GM19324 (cell line): Measurements from ENCODE around the gene KRT33B.
"Not testable (repeated sequence)": the region's sequence is repeated elsewhere in the genome, so short reads cannot be mapped to it uniquely, and the experiment has no call there.

Source experiments
- ATAC-seq: cut with Tn5 transposase; IDR thresholded peaks from one replicate; pipeline ENCODE4 v1.9.1; 2021; ENCODE audit warnings: mild to moderate bottlenecking, moderate library complexity; ENCODE audit not compliant: unreplicated experiment, low FRiP score

KRT33B gene

GRCh38 chr17:41369713-41370112 is at the start of gene KRT33B:
KRT33B (minus strand) TSS chr17:41369813; CDS start chr17:41369750, 63 bp downstream.
- ATAC-seq: no peak

GRCh38 chr17:41418116-41418860 is 48.7 kb upstream of the KRT33B start:
- ATAC-seq: no peak

DNA sequence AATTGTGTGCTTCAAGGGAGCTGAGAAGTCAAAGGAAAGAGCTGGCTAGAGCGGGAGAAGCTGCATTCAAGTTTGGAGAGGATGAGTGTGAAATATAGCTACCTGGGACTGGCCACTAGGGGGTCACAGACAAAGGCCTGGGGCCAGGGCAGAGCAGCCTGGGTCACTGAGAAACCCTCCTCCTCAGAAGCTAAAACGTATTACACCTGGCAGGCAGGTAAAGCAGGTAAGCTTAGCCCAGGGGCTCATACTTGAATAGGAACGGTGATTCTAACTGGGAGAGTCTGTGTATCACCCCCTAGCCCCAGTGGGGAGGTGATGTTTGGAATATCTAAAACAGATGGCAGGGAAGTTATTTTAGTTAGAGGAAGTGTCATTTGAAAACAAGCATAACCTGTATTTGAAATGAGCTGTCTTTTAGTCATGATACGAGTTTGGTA is 48.0 kb upstream of the KRT33B start:
- ATAC-seq: no peak

- no peak for ATAC-seq
Measured at GRCh38 chr17:41417127-41417526, 47.5 kb upstream of the KRT33B start.

DNA sequence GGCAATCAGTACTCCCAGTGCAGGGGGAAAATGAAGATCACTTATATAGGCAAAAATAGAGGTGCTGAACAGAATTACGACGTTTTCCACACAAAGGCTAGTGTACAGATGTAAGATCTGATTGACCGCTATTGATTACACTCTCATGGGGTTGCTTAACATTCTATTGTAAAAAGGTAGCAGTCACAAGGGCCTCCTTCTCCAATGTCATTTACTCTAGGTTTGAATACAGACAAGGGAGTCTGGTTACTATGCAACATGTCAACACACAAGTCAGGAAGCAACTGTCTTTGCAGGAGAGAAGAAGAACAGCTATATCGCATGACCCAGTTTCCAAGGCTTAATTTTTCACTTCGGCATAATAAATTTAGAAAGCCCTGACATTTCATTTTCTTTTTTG is 46.9 kb upstream of the KRT33B start:
- ATAC-seq: no peak

DNA sequence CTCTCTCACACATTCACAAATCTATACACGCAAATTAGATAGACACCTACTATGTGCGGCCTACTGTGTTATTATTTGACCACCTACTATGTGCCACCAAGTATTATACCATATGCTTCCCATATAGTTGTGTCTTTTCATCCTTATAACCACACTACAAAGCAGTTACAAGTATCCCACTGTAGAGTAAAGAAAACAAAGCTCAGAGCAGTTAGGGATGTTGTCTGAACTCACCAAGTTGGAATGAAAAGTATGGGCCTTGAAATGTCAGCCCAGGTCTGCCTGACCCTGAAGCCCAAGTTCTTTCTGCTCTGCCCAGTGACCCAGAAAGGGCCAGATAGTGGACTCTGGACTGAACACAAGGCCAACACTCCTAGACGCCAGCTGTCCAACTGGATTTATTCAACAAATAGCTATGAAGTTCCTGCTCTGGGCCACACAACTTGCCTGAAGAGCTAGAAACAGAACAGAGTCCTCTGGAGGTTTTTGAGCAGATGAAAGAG is 46.3 kb upstream of the KRT33B start:
- ATAC-seq: no peak

DNA sequence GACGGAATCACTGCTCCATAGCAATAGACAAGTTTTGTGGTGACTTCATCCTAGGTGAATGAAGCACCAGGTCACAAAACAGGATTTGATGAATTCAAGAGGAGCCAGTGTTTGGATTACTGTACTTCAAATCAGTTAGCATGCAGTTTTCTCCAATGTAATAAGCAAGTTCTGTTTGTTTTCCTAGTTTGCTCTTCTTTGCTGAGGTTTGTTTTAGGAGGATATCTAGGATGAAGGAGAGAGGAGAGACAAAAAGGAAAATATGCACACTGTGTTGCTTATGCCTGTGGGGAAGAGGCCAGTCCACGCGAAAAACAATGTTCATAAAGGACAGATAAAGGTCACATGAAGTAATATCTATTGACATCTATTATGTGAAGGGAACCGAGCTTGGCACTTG is 45.8 kb upstream of the KRT33B start:
- no peak for ATAC-seq

DNA sequence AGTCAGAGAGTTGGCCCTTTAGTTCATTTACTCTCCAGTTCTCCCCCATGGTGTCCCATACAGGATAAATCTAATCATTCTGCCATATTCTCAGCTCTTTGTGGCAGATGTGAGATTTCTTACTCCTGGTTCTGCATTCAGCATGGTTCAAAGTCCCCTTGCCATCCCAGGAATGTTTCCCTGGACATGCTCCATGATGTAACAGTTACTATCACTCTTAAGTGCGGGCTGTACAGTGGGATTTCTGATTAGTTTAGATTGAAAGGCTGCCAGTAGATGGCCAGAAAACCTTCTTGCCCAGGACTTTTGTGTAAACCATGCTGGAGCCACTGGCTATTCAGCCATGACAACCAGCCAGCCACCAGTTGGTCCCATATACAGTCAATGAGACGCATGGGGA is 44.4 kb upstream of the KRT33B start:
- no peak for ATAC-seq

DNA sequence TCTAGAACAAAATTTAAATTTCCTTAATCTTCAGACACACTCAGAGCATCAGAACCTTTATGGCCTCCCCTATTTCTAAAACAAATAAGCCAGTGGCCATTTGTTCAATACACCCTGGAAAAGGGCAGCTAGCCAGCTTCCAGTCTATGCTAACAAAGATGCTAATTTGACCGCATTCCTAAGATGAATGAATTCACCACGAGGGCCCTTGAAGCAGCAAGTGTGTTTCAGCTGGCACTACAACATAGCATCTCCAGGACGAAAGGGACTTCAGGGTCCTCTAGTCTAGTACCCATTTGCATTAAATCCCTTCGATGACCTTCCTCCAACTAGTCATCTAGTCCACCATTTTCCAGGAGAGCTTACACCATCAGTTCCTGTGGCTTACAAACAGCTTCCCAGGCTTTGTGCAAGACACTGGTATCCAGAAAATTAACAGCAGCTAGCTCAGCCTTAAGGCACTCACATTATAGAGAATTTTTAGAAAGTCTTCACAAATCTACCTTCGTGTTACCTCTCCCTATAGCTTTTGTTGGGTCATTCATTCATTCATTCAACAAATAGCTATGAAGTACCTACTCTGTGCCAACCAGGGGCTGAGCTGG is 43.8 kb upstream of the KRT33B start:
- no peak for ATAC-seq

GRCh38 chr17:41411072-41411840 is 41.6 kb upstream of the KRT33B start:
- ATAC-seq: no peak

DNA sequence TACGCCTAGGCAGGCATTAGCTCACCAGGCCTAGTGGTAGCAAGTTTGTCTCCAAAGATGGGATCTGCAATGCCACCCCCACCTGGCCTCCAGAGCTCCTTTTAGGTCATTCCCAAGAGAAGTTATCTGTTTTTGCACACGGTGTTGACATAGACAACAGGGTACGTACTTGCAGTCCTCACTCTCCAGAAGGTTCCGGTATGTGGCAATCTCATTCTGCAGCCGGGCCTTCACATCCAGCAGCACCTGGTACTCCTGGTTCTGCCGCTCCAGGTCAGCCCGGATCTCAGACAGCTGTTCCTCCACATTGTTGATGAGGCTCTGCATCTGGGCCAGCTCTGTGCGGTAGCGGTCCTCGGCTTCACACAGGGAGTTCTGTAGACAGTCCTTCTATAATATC is 37.6 kb upstream of the KRT33B start:
- no peak for ATAC-seq

GRCh38 chr17:41406205-41406604 is 36.6 kb upstream of the KRT33B start:
- ATAC-seq: no peak

DNA sequence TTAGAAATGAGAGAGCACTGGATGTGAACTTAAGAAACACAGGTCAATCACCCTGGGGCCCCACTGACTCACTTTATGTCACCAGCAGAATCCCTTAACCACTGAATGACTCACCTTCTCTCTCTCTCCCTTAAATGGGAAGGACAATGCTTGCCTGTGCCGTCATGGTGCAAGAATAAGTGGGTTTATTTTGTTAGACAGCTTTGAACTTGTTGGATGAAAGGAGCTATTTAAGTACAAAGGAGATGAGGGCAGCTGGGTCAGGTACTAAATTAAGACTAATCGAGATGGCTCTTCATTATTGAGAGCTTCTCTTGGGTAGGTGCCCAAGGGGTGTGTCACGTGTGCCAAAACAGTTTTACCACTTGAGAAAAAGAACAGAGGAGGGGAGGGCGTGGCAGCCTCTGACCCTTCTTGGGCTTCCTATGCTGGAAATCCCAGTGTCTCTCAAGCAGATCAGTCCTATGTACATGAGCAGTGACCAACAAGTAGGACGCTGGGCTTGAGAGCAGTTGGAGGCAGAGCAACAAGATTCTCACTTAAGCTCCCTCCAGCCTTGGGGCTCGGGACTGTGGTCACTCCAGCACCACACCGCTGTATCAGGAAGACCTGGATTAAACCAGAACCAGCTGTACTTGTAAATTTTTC is 34.5 kb upstream of the KRT33B start:
- ATAC-seq: no peak

- ATAC-seq: no peak
Measured at GRCh38 chr17:41403404-41404023, 33.9 kb upstream of the KRT33B start.

DNA sequence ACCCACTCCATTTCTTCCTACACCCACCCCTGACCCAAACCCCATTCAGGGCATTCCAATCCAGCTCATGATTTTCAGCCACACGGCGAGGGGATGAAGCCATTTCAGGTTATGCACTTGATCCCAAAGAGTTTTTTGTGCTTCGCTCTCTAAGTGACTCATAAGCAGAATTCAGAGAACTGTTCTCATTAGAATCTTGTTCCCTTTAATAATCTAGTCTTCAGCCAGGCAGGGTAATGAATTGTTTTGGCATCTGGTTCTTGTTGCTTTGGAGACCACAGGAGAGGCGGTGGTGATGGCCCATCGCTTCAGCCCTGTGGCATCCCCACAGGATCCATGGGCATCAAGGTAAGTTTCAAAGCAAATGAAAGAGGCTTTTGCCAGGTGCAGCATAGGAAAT is 32.5 kb upstream of the KRT33B start:
- ATAC-seq: no peak

DNA sequence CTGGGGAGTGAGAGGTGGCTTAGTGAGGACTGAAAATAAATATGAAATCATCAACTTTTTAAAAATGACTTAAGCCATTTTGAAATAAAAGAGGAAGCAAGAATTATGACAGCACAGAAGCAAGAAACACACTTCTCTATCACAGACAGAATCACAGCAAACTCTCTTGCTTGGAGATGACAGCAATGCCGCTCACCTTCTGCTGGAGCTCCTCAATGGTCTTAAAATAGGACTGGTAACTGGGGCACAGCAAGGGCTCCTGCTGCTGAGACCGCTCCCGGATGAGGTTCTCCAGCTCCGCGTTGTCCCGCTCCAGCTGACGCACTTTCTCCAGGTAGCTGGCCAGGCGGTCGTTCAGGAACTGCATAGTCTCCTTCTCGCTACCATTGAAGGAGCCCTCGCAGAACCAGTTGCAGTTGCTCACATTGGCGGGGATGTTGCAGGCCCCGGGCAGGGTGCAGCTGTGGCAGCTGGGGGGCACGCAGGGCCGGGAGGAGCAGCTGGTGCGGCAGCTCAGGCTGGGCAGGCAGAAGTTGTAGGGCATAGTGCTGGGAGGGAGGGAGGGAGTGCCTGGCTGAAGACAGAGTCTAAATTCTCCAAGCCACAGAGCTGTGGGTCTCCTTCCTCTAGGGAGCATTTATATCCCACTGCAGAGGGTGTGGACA is 27.5 kb upstream of the KRT33B start, which contains the start of gene KRT31:
Gene KRT31, minus strand, starts transcription at position 613 of the 665 bp plus-strand sequence. Its CDS starts 69 bp downstream, at position 544.
- ATAC-seq: no peak

DNA sequence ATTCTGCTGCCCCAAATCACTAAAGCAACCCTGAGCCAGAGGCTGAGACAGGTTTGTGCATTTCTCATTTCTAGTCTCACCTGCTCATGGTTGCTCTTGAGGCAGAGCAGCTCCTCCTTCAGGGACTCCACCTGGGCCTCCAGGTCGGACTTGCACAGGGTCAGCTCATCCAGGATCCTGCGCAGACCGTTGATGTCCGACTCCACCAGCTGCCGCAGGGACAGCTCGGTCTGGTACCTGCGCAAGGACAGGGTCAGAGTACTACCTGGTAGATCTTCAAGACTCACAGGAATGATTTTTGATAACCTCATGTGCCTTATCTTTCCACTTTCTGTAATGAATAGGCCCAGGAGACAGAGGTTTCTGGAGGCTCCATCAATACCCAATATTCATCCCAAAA is 26.7 kb upstream of the KRT33B start:
- no peak for ATAC-seq

- ATAC-seq: no peak
Measured at GRCh38 chr17:41395611-41396010, 26.0 kb upstream of the KRT33B start.

GRCh38 chr17:41395044-41395443 is 25.4 kb upstream of the KRT33B start:
- not testable (repeated sequence) for ATAC-seq
